Measurements from ENCODE around the gene CD28. TPM values are rescaled to one million over a fixed set of nuclear protein-coding genes. Genes with fewer than 3 reads are reported as not detected.

The CD28 gene
- total RNA-seq, 3 donors from 2014 or later (not counting 1 experiment from before 2014, with no cell fraction given) = 0.54 to 3.5 (median 3.3) TPM

DNA sequence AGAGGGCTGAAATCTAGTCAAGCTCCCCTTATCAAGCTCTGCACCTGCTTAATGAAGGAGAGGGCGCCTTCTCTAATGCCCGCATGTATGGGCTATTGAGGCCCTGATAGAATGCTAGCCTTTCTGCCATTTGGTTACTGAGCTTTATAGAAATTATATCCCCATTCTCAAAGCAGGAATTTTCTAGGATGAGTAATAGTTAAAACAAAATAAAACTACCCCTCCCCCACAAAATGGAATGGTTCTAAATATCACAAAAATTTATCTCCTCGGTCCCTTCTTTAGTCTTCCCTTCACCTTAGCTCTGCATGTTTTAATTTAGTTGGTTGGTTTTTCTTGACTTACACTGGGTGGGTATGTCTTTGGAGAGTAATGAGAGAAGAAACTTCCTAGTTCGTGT is 37.7 kb downstream of the CD28 start:
- no peak overlapping the region for H3K4me3 Mint-ChIP-seq
- H3K9me3 Mint-ChIP-seq = no peaks in the 10 kb centered on the region
- no peak overlapping the region for H3K27ac ChIP-seq (ENCODE audit: low read length)
- no peaks in the 10 kb centered on the region for H3K36me3 Mint-ChIP-seq
- WGBS (ENCODE audit: insufficient coverage) = 100% methylated on average over 1 of the region's 4 CpGs
- no peak overlapping the region for H3K4me3 ChIP-seq (ENCODE audit: low read length)
- intact Hi-C loops (cut with micrococcal nuclease) = no loop called here
- H3K27ac Mint-ChIP-seq = no peak overlapping the region
- H3K27me3 Mint-ChIP-seq (ENCODE audit: low read depth in 2 of 2) = no peaks in the 10 kb centered on the region
- ATAC-seq = no peak
- H3K27me3 ChIP-seq (ENCODE audit: control insufficient read depth, insufficient read depth, low read length) = no peaks in the 10 kb centered on the region
- peaks cover 7% of the 10 kb centered on the region for H3K4me1 ChIP-seq (ENCODE audit: control insufficient read depth, insufficient read depth, low read length)
- TF ChIP-seq, protein P1, sequence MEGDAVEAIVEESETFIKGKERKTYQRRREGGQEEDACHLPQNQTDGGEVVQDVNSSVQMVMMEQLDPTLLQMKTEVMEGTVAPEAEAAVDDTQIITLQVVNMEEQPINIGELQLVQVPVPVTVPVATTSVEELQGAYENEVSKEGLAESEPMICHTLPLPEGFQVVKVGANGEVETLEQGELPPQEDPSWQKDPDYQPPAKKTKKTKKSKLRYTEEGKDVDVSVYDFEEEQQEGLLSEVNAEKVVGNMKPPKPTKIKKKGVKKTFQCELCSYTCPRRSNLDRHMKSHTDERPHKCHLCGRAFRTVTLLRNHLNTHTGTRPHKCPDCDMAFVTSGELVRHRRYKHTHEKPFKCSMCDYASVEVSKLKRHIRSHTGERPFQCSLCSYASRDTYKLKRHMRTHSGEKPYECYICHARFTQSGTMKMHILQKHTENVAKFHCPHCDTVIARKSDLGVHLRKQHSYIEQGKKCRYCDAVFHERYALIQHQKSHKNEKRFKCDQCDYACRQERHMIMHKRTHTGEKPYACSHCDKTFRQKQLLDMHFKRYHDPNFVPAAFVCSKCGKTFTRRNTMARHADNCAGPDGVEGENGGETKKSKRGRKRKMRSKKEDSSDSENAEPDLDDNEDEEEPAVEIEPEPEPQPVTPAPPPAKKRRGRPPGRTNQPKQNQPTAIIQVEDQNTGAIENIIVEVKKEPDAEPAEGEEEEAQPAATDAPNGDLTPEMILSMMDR (IDR thresholded peaks at IDR 0.05) = no peak
- H3K9me3 ChIP-seq (ENCODE audit: control insufficient read depth, insufficient read depth, low read length) = no peaks in the 10 kb centered on the region
- no peaks in the 10 kb centered on the region for H3K36me3 ChIP-seq (ENCODE audit: control insufficient read depth, insufficient read depth, low read length)
- peaks cover 13% of the 10 kb centered on the region in 2 donors for H3K4me1 Mint-ChIP-seq
- DNase-seq = no peak

DNA sequence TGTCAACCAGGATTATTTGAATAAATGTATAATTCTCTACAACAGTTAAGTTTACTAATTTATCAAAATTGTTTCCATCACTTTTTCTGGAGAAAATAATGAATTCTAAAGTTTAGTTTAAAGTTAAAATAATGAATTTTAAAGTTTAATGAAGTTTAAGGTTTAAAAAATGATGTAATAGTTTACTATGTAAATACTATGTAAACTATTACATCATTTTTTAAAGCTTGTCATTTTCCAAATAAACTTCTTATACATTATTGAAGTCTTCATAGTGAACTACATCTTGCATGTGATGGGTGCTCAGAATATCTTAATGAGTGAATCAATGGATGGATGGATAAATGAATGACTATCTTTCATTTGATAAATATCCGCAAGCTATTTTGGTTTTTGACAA is 38.8 kb downstream of the CD28 start:
- H3K4me1 ChIP-seq (ENCODE audit: control insufficient read depth, insufficient read depth, low read length) = peaks cover 4% of the 10 kb centered on the region
- DNase-seq (no peak), ATAC-seq (no peak)
- no peak overlapping the region for H3K4me3 ChIP-seq (ENCODE audit: low read length)
- Mint-ChIP-seq H3K27me3 (ENCODE audit: low read depth in 2 of 2) (no peaks in the 10 kb centered on the region), H3K9me3 (no peaks in the 10 kb centered on the region), H3K36me3 (no peaks in the 10 kb centered on the region), H3K27ac (no peak overlapping the region), H3K4me3 (no peak overlapping the region), H3K4me1 (peaks cover 13% of the 10 kb centered on the region in 2 donors)
- H3K27me3 ChIP-seq (ENCODE audit: control insufficient read depth, insufficient read depth, low read length) = no peaks in the 10 kb centered on the region
- intact Hi-C loops (cut with micrococcal nuclease) = no loop called here
- TF ChIP-seq, protein P1 (IDR thresholded peaks at IDR 0.05) = no peak
- no peaks in the 10 kb centered on the region for H3K9me3 ChIP-seq (ENCODE audit: control insufficient read depth, insufficient read depth, low read length)
- 80% methylated on average over 1 of the region's 1 CpG for WGBS (ENCODE audit: insufficient coverage)
- no peak overlapping the region for H3K27ac ChIP-seq (ENCODE audit: low read length)
- H3K36me3 ChIP-seq (ENCODE audit: control insufficient read depth, insufficient read depth, low read length) = no peaks in the 10 kb centered on the region

DNA sequence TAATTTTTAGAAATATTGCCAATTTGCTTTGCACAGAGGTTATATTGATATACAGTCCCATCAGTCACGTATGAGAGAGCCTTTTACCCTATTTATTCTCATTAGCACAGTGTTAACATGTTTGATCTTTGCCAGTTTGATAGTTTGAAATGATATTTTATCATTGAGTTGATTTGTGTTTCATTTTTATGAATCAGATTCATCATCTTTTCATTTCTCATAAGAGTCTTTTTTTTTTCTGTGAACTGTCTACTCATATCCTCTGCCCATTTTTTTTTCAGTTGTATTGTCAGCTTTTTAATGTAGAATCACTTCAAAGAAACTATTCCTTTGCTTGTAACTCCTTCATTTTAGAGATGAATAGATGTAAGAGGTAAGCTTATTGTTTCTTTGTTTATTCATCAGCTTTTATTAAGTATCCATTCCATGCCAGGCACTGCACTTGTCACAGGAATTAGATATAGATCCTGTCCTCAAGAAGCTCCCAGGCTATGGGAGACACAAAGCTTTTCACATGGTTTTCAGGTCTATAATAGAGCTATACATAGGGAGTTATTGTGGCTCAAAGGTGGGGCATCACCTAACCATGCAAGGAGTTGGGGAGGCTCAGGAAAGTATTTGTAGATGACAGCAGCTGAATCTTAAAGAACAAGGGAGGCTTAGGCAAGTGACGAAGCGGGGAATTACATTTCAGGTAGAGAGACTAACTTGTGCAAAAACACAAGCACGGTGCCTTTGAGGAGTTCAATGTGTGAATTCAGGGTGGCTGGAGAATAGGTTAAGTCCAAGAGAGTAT is 42.1 kb downstream of the CD28 start:
- no peaks in the 10 kb centered on the region for H3K4me1 ChIP-seq (ENCODE audit: control insufficient read depth, insufficient read depth, low read length)
- H3K9me3 ChIP-seq (ENCODE audit: control insufficient read depth, insufficient read depth, low read length) = no peaks in the 10 kb centered on the region
- no peaks in the 10 kb centered on the region for H3K36me3 ChIP-seq (ENCODE audit: control insufficient read depth, insufficient read depth, low read length)
- WGBS (ENCODE audit: insufficient coverage) = 95% methylated on average over 2 of the region's 4 CpGs
- Mint-ChIP-seq H3K27ac (no peak overlapping the region), H3K4me1 (no peaks in the 10 kb centered on the region), H3K36me3 (no peaks in the 10 kb centered on the region), H3K27me3 (ENCODE audit: low read depth in 2 of 2) (no peaks in the 10 kb centered on the region), H3K4me3 (no peak overlapping the region), H3K9me3 (no peaks in the 10 kb centered on the region)
- DNase-seq (peak in 1 of 2 donors; percentile 53), ATAC-seq (no peak)
- H3K27me3 ChIP-seq (ENCODE audit: control insufficient read depth, insufficient read depth, low read length) = no peaks in the 10 kb centered on the region
- TF ChIP-seq, protein P1 (IDR thresholded peaks at IDR 0.05) = no peak
- intact Hi-C loops (cut with micrococcal nuclease) = no loop called here
- no peak overlapping the region for H3K27ac ChIP-seq (ENCODE audit: low read length)
- H3K4me3 ChIP-seq (ENCODE audit: low read length) = no peak overlapping the region

Measured in natural killer cell (primary cell).